H54 (cell line): Measurements from ENCODE around the gene DNAH3.

ENCODE experiments used
- DNase-seq: peaks from one replicate; pipeline ENCODE4 v3.0.0; 2011; ENCODE audit warnings: low spot score, mixed read lengths; ENCODE audit not compliant: insufficient read length
- FAIRE-seq: peaks from 3 replicates; lab custom pipeline; 2011; peaks lifted over from hg19 to GRCh38; lab: Jason Lieb, UNC
- POLR2A ChIP-seq: IDR thresholded peaks from 2 replicates; pipeline ENCODE4 v1.6.1; 2011; ENCODE audit warnings: low read depth, mild to moderate bottlenecking, low read length

The DNAH3 gene

GRCh38 chr16:20889625-20890275 lies 260.9 kb downstream of the DNAH3 start:
- FAIRE-seq (no peak), DNase-seq (no peak)
- no peak for TF ChIP-seq POLR2A

GRCh38 chr16:20887207-20887606 lies 263.4 kb downstream of the DNAH3 start:
- FAIRE-seq (no peak), DNase-seq (no peak)
- no peak for TF ChIP-seq POLR2A

GRCh38 chr16:20886320-20886719 lies 264.3 kb downstream of the DNAH3 start:
- DNase-seq: no peak
- TF ChIP-seq POLR2A: no peak
- FAIRE-seq: no peak

- FAIRE-seq: peak; percentile 84
- no peak for DNase-seq
- no peak for TF ChIP-seq POLR2A
Measured at GRCh38 chr16:20884240-20884556, 266.4 kb downstream of the DNAH3 start.

GRCh38 chr16:20883554-20884239 lies 266.9 kb downstream of the DNAH3 start:
- DNase-seq (no peak), FAIRE-seq (no peak)
- no peak for TF ChIP-seq POLR2A
